HG03571 (cell line): Measurements from ENCODE around the gene ARSJ.

Experiments used
- ATAC-seq: cut with Tn5 transposase; IDR thresholded peaks from one replicate; pipeline ENCODE4 v1.9.1; 2021; ENCODE audit not compliant: unreplicated experiment

ARSJ gene

GRCh38 chr4:113990886-113991285 lies 11.4 kb upstream of the ARSJ start:
- ATAC-seq = no peak

- ATAC-seq = no peak
These were observed 8.0 kb upstream of the ARSJ start for GRCh38 chr4:113987382-113987941.

GRCh38 chr4:113982181-113982580 lies 2.7 kb upstream of the ARSJ start:
- ATAC-seq = no peak

GRCh38 chr4:113981591-113981990 lies 2.1 kb upstream of the ARSJ start:
- no peak for ATAC-seq

GRCh38 chr4:113979905-113980615 lies 613 bp upstream of the ARSJ start:
- ATAC-seq = no peak

GRCh38 chr4:113978561-113979147 lies 793 bp downstream of the ARSJ start:
- ATAC-seq = no peak

- no peak for ATAC-seq
These were observed 1.3 kb downstream of the ARSJ start for GRCh38 chr4:113978105-113978504.

- no peak for ATAC-seq
These were observed 2.0 kb downstream of the ARSJ start for GRCh38 chr4:113977526-113977855.

GRCh38 chr4:113976741-113977525 lies 2.5 kb downstream of the ARSJ start:
- ATAC-seq = no peak

GRCh38 chr4:113975578-113975977 lies 3.9 kb downstream of the ARSJ start:
- ATAC-seq = no peak

- ATAC-seq = no peak
These were observed 5.0 kb downstream of the ARSJ start for GRCh38 chr4:113974467-113974866.

- ATAC-seq = no peak
These were observed 6.1 kb downstream of the ARSJ start for GRCh38 chr4:113973345-113973744.

GRCh38 chr4:113972781-113973180 lies 6.7 kb downstream of the ARSJ start:
- ATAC-seq = no peak

- ATAC-seq = no peak
These were observed 7.6 kb downstream of the ARSJ start for GRCh38 chr4:113971706-113972360.

GRCh38 chr4:113969709-113970334 lies 9.6 kb downstream of the ARSJ start:
- no peak for ATAC-seq

- no peak for ATAC-seq
These were observed 11.0 kb downstream of the ARSJ start for GRCh38 chr4:113968473-113968872.

GRCh38 chr4:113967687-113968086 lies 11.8 kb downstream of the ARSJ start:
- no peak for ATAC-seq

- no peak for ATAC-seq
These were observed 16.7 kb downstream of the ARSJ start for GRCh38 chr4:113962719-113963265.

- no peak for ATAC-seq
These were observed 17.5 kb downstream of the ARSJ start for GRCh38 chr4:113962016-113962347.

- ATAC-seq = no peak
These were observed 18.6 kb downstream of the ARSJ start for GRCh38 chr4:113960684-113961321.
